MCF 10A (cell line): ENCODE measurements around the gene MYRIP. TPM values are rescaled to one million over a fixed set of nuclear protein-coding genes. Genes with fewer than 3 reads are reported as not detected.
"Not testable (repeated sequence)": the region's sequence is repeated elsewhere in the genome, so short reads cannot be mapped to it uniquely, and the experiment has no call there.

Experiments
- BruUV-seq: library from RNA; stranded (reverse); fragments of 400-500 nt; replicated peaks from 2 replicates; lab custom pipeline; 2021; lab: Mats Ljungman, UMichigan
- CTCF ChIA-PET: fragments of 300-600 bp; sonication (Branson Sonifier 250); formaldehyde crosslinking; extraction: SDS; loops from one replicate; lab custom pipeline; 2021; ENCODE audit warnings: antibody characterized with exemption, inconsistent platforms; lab: Yijun Ruan, JAX
- POLR2A ChIA-PET: fragments of 300-600, 350-650 bp; sonication (Branson Sonifier 250); formaldehyde crosslinking; extraction: SDS; loops from one replicate; lab custom pipeline; 2020; ENCODE audit warnings: antibody characterized with exemption, inconsistent platforms; lab: Yijun Ruan, JAX
- DNase-seq: peaks from one replicate; pipeline ENCODE4 v3.0.0-alpha.2; 2018; ENCODE audit not compliant: unreplicated experiment
- H3K27ac Mint-ChIP-seq: one replicate; pipeline ENCODE4 v1.8.0; 2022; ENCODE audit warnings: mild to moderate bottlenecking, low read depth, mixed read lengths; ENCODE audit not compliant: unreplicated experiment
- H3K27me3 Mint-ChIP-seq: one replicate; pipeline ENCODE4 v1.8.0; 2022; ENCODE audit warnings: mixed read lengths; ENCODE audit not compliant: insufficient read depth, unreplicated experiment
- H3K36me3 Mint-ChIP-seq: one replicate; pipeline ENCODE4 v1.8.0; 2022; ENCODE audit warnings: mild to moderate bottlenecking, moderate library complexity, mixed read lengths; ENCODE audit not compliant: insufficient read depth, unreplicated experiment
- H3K4me1 Mint-ChIP-seq: one replicate; pipeline ENCODE4 v1.8.0; 2022; ENCODE audit warnings: mixed read lengths; ENCODE audit not compliant: insufficient read depth, unreplicated experiment
- H3K4me3 Mint-ChIP-seq: one replicate; pipeline ENCODE4 v1.8.0; 2022; ENCODE audit warnings: mild to moderate bottlenecking, moderate library complexity, mixed read lengths; ENCODE audit not compliant: unreplicated experiment
- H3K9me3 Mint-ChIP-seq: one replicate; pipeline ENCODE4 v1.8.0; 2022; ENCODE audit warnings: mixed read lengths; ENCODE audit not compliant: unreplicated experiment
- intact Hi-C: fragments of 100-400 bp; cut with micrococcal nuclease; formaldehyde crosslinking; loops from 2 replicates; pipeline ENCODE4 v1.14.1; 2022
- total RNA-seq: library from RNA; stranded (reverse); gene quantifications from 2 replicates; pipeline ENCODE4 v1.2.3, GENCODE V29; 2022
- TF ChIP-seq, protein P1 (sequence below): fragments of 200-600 bp; IDR thresholded peaks from one replicate; pipeline ENCODE4 v1.8.0; 2022; ENCODE audit warnings: antibody characterized with exemption, mild to moderate bottlenecking; ENCODE audit not compliant: unreplicated experiment

MYRIP gene
- total RNA-seq, 1 experiment from 2014 or later, result 0.19 TPM

- Mint-ChIP-seq H3K36me3 (peaks cover 6% of the 10 kb centered on the region), H3K9me3 (peaks cover 21% of the 10 kb centered on the region), H3K4me1 (no peaks in the 10 kb centered on the region), H3K27ac (no peak overlapping the region), H3K4me3 (no peak overlapping the region), H3K27me3 (no peaks in the 10 kb centered on the region)
- intact Hi-C loops, result no loop called here
- ChIA-PET CTCF (interaction anchor here (0.7 kb wide), 1 partner anchor 533 kb away, joined by 5 read pairs; no protein-coding TSS in a partner anchor), POLR2A (no interaction called here)
- no TSS peak for BruUV-seq
- TF ChIP-seq, protein P1, sequence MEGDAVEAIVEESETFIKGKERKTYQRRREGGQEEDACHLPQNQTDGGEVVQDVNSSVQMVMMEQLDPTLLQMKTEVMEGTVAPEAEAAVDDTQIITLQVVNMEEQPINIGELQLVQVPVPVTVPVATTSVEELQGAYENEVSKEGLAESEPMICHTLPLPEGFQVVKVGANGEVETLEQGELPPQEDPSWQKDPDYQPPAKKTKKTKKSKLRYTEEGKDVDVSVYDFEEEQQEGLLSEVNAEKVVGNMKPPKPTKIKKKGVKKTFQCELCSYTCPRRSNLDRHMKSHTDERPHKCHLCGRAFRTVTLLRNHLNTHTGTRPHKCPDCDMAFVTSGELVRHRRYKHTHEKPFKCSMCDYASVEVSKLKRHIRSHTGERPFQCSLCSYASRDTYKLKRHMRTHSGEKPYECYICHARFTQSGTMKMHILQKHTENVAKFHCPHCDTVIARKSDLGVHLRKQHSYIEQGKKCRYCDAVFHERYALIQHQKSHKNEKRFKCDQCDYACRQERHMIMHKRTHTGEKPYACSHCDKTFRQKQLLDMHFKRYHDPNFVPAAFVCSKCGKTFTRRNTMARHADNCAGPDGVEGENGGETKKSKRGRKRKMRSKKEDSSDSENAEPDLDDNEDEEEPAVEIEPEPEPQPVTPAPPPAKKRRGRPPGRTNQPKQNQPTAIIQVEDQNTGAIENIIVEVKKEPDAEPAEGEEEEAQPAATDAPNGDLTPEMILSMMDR, result no peak
- no peak for DNase-seq
Measured at GRCh38 chr3:40022297-40022827, 213.0 kb downstream of the MYRIP start.

DNA sequence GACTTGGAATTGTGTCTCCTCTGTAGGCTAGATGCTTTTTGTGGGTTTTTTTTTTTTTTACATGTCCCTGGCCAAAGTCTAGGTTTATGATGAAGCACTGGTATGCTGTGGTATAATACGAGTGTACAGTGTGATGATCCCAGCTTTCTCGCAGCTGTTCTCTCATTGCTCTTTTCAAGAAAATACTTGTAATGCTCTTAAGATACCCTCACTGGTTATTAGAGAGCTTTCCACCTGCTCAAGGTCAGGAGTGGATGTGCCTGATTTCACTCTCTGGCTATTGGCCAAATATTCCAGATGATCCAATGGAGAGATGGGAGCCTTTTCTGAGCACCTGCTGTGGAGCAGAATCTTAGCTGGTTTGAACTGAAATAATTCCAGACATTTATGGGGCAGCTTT is 215.1 kb downstream of the MYRIP start:
- no peak overlapping the region for H3K27ac Mint-ChIP-seq
- no peak for DNase-seq
- BruUV-seq, result no TSS peak
- intact Hi-C loops, result no loop called here
- TF ChIP-seq, protein P1, result no peak
- no peaks in the 10 kb centered on the region for H3K27me3 Mint-ChIP-seq
- ChIA-PET CTCF (interaction anchor here (0.6 kb wide), 2 partner anchors 67 to 331 kb away, joined by 3 to 6 read pairs; no protein-coding TSS in a partner anchor), POLR2A (no interaction called here)
- peaks cover 6% of the 10 kb centered on the region for H3K36me3 Mint-ChIP-seq
- H3K4me3 Mint-ChIP-seq, result no peak overlapping the region
- peaks cover 25% of the 10 kb centered on the region for H3K9me3 Mint-ChIP-seq
- no peaks in the 10 kb centered on the region for H3K4me1 Mint-ChIP-seq

- H3K36me3 Mint-ChIP-seq, H3K4me3 Mint-ChIP-seq, H3K4me1 Mint-ChIP-seq, BruUV-seq, POLR2A ChIA-PET, intact Hi-C loops, DNase-seq, CTCF ChIA-PET, H3K27ac Mint-ChIP-seq, H3K27me3 Mint-ChIP-seq: not testable (repeated sequence)
- peaks cover 25% of the 10 kb centered on the region for H3K9me3 Mint-ChIP-seq
Measured at GRCh38 chr3:40025892-40026291, 216.5 kb downstream of the MYRIP start.

- intact Hi-C loops, result no loop called here
- Mint-ChIP-seq H3K27me3 (no peaks in the 10 kb centered on the region), H3K27ac (no peak overlapping the region), H3K4me3 (no peak overlapping the region), H3K4me1 (no peaks in the 10 kb centered on the region), H3K36me3 (no peaks in the 10 kb centered on the region), H3K9me3 (no peaks in the 10 kb centered on the region)
- no TSS peak for BruUV-seq
- TF ChIP-seq, protein P1, result no peak
- ChIA-PET POLR2A (no interaction called here), CTCF (no interaction called here)
- DNase-seq, result no peak
Measured at GRCh38 chr3:40035177-40035576, 225.8 kb downstream of the MYRIP start.
